Measurements from ENCODE around the gene FAT1. TPM values are rescaled to one million over a fixed set of nuclear protein-coding genes. Genes with fewer than 3 reads are reported as not detected.

Gene FAT1
- total and polyA plus RNA-seq, 9 of the 15 experiments (the other 6 are each of a cell fraction or from before 2014, with no cell fraction given) = 6.0 to 38.4 (median 21.4) TPM

DNA sequence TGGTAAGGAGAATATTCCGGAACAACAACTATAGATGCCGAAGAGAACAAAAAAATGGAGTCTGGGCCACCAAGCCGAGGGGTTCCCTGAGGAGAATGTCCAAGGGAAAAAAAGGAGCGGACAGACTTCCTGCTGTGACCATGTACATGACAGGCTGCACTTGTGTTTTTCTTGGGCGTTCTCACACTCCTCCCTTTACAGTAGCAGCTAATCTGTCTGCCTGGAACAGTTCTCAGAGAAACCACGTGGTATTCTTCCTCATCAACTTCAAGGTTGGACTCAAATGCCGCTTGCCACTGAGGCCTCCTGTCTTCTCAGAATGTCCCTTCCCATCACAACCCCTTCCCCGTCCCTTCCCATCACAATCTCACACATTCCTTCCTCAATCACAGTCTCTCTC is 137.5 kb downstream of the FAT1 start:
- H2AFZ ChIP-seq (ENCODE audit: low read depth, low read length) = no peak overlapping the region
- in situ Hi-C loops (cut with MboI) (no loop called here), intact Hi-C loops (cut with micrococcal nuclease) (no loop called here)
- H3K4me1 ChIP-seq (replicated peaks in 1 of 2; ENCODE audit: control insufficient read depth in 2 of 2, insufficient read depth in 2 of 2, low read length in 2 of 2) = no peaks in the 10 kb centered on the region
- H3K36me3 ChIP-seq (ENCODE audit: control insufficient read depth, insufficient read depth, low read length) = peaks cover 9% of the 10 kb centered on the region; the same call in 1 of the 3 replicates
- BruUV-seq (replicated peaks) = no TSS peak
- H4K20me1 ChIP-seq (replicated peaks; ENCODE audit: control insufficient read depth, insufficient read depth, low read length) = no peaks in the 10 kb centered on the region
- H3K27ac ChIP-seq (ENCODE audit: extremely low read depth, low read depth, low read length) = no peak overlapping the region
- FAIRE-seq = no peak
- no peaks in the 10 kb centered on the region for H3K9me3 ChIP-seq (replicated peaks; ENCODE audit: control insufficient read depth, insufficient read depth, low read depth, low read length)
- ATAC-seq = no peak
- H3K9me1 ChIP-seq (ENCODE audit: control insufficient read depth, insufficient read depth, low read length) = no peaks in the 10 kb centered on the region
- no peak overlapping the region for H3K4me3 ChIP-seq
- no peak overlapping the region for H3K9ac ChIP-seq (ENCODE audit: insufficient read depth in 1 of 2, low read depth in 2 of 2, low read length in 2 of 2)
- TF ChIP-seq RAD21 (CRISPR knock-in tag; conservative IDR thresholded peaks at IDR 0.05 in 1 of 2, IDR thresholded peaks at IDR 0.05 in 1 of 2) = no peak
- TF ChIP-seq DPF2 (IDR thresholded peaks at IDR 0.05) = no peak
- no peak for TF ChIP-seq RBM22 (IDR thresholded peaks at IDR 0.05; ENCODE audit: low read depth, low read length, poor library complexity, severe bottlenecking)
- no peak for TF ChIP-seq TRIM24 (IDR thresholded peaks at IDR 0.05)
- no peak for TF ChIP-seq NFE2 (IDR thresholded peaks at IDR 0.05; ENCODE audit: low read depth)
- no peak for TF ChIP-seq POLR2AphosphoS5 (IDR thresholded peaks at IDR 0.05; ENCODE audit: control insufficient read depth, insufficient read depth, low read depth, low read length)
- TF ChIP-seq ARHGAP35 (IDR thresholded peaks at IDR 0.05; ENCODE audit: partially characterized antibody) = no peak
- no peak for TF ChIP-seq ZNF583 (CRISPR knock-in tag; IDR thresholded peaks at IDR 0.05)
- TF ChIP-seq TAF7 (tag; IDR thresholded peaks at IDR 0.05) = no peak
- POLR2A ChIA-PET = no interaction called here
- WGBS (ENCODE audit: insufficient coverage, low coverage, missing lambda C conversion rate) = 63% methylated on average over 8 of the region's 8 CpGs
- H3K79me2 ChIP-seq (ENCODE audit: control insufficient read depth, insufficient read depth, low read length) = no peaks in the 10 kb centered on the region
- CTCF ChIA-PET (ENCODE audit: low intra/inter-chr PET ratio) = interaction anchor here (1.6 to 2.1 kb wide), 2 partner anchors 114 to 289 kb away, joined by 6 to 22 read pairs; no protein-coding TSS in a partner anchor
- H3K4me2 ChIP-seq (ENCODE audit: insufficient read depth, low read length) = no peak overlapping the region
- DNase-seq (ENCODE audit: extremely low read depth in 1 of 4, low spot score in 3 of 4) = no peak
- no peaks in the 10 kb centered on the region for H3K27me3 ChIP-seq (ENCODE audit: control insufficient read depth in 2 of 2, insufficient read depth in 2 of 2, low read length in 2 of 2)
